GM18907 (cell line): ENCODE results near the gene CDKN3.

Source experiments
- ATAC-seq: cut with Tn5 transposase; IDR thresholded peaks from one replicate; pipeline ENCODE4 v1.9.1; 2021; ENCODE audit warnings: mild to moderate bottlenecking, moderate library complexity; ENCODE audit not compliant: unreplicated experiment

Gene CDKN3, protein sequence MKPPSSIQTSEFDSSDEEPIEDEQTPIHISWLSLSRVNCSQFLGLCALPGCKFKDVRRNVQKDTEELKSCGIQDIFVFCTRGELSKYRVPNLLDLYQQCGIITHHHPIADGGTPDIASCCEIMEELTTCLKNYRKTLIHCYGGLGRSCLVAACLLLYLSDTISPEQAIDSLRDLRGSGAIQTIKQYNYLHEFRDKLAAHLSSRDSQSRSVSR

DNA sequence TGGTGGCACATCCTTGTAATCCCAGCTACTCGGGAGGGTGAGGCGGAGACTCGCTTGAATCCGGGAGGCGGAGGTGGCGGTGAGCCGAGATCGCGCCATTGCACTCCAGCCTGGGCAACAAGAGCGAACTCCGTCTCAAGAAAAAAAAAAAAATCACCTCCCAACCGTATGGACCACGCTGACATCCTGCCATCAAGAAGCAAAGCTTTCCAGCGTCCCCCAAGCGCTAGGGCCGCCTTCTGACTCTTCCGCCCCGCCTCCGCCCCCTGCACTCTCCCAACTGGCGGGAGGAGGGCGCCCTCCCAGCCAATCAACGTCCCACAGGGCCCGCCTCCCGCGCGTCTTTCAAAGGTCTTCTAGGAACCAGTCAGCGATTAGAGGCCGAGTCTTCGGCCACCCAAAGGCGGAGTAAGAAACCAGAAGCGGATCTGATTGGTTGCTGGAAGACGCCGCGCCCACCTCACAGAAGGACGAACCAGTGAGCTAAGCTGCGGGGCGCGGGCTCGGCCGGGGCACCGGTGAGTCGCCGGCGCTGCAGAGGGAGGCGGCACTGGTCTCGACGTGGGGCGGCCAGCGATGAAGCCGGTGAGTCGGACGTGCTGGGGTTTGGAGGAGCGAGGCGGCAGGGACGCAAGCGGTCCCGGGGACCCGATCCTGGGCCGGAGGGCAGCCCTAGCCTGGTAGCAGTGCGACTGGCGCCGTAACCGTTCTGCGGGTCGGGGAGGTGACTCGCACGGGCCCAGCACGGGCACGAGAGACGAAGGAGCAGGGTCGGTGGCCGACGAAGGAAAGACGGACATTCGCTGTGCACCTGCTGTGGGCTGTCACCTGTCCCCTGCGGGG is at the start of gene CDKN3:
TSS of gene CDKN3 (plus strand) at position 515 of the 843 bp plus-strand sequence. CDS start at position 577, 62 bp downstream.
- peak; percentile 97 for ATAC-seq

DNA sequence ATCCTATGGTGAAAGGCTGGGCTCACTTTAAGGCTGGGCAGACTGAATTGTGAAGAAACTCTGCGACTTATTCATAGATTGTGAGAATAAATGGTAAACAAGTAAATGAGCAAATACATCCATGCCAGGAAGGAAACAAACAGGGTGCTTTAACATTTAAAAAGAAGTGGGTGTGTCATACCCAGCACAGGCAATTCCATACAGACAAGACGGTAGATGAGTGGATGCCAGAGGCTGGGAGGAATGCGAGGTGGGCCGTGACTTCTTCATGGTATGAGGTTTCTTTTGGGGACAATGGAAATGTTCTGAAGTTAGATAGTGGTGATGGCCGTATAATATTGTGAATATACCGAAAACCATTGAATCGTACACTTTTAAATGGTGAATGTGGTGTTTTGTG is 49.8 kb upstream of the CDKN3 start:
- no peak for ATAC-seq

DNA sequence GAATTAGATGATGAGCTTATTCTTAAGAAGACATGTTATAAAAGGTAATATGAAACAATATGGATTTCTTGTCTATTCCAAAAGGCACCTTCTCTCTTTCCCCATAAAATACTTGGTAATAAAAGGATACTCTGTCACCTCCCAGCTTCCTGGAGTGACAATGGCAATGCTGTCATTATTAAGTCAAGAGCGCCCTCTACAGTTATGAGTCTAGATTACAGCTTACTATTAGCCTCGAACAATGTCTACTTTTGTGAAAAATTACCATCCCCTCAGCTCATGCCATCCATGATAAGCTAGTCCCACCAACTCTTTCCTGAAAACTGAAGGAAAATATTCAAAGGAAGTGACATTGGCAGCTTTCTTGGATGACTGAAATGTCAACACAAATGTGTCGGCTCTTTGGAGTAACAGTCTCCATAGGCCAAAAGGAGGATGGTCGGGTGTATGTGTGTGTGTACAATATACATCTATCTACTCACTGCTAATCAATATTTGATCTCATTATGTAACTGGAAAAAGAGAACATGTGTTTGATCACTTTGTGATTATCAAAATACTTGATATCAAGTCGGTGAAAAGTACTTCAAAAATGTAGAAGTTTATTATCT is 48.7 kb upstream of the CDKN3 start:
- peak; percentile 51 for ATAC-seq

DNA sequence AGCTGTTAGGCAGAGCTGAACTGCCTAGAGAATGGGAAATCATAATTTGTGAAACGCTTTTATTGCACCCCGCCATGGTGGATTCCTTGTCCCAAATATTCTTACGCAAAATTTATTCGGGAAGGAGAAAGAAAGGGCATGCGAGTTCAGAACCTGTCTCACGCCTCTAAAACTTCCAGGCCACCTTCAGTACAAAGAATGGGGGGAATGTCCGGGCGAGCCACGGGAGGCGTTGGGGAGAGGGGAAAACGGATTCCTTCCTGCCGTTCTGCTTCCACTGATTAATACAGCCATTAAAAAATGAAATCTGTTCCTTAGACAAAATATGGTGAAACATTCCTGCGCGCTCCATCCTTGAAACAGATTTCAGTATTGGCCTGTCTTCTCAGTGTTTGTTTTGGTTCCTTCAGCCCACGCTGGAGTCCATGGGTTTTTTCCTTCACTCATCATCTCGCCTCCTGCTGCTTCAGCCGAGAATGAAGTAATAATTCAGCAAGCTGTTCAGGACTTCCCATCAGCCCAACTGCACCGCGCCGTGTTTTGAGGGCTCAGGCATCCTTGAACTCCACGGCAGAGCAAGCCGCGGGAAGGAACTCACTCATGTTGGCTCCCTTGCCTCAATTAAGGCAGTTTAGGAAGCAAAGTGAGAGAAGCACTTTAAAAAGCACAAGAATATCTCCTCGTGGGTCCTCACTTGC is 47.7 kb upstream of the CDKN3 start:
- no peak for ATAC-seq

DNA sequence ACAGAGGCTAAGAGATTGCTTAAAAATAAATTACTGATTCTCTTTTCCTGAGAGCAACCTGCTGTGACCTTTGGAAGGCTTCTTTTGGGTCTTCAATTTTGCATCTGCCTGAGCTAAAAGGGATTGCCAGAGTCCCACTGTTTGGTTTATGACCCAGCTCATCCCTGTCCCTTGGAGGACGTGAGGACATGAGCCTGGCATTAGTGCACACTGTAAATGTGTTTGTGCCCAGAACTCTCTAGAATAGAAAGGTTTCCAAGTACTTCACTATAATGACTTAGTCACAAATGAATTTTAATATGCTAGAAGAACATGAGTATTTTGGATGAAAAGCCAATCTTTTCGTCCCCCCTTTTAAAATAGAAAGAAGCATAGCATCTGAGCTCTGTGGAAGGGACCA is 47.1 kb upstream of the CDKN3 start:
- no peak for ATAC-seq

DNA sequence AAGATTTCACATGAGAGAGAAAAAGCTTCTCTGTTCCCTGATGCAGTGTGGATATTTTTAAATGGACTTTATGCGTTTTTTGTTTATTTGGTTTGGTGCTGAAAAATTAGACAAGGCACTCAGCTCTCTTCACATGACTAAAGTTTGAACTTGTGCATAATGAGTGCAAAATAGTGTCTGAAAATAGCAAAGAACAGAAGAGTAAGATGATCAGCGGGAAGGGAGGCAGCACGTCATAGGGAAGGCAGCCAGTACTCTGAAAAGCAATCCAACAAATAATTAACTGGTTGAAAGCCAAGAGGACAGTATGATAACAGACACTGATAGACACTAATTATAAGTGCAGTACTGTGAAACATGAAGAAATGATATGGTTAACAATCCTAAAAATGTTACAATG is 46.6 kb upstream of the CDKN3 start:
- ATAC-seq = no peak

DNA sequence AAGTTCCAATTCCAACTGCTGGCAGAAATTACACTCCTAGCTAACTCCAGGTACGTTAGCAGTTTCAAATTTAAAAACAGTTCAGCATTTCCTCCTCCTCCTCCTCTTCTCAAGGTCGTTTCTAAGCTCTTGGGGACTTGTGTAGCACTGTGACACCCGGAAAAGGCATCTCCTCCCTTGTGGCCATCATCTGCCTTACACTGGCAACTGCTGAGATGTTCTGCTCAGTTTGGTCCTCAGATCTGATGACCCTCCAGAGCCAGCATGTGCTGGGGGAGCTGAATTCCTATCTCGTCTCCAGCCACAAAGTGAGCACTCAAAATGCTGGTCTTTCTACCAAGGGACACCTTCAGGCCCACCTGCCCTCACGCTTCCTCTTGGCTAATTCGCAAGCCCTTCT is 43.5 kb upstream of the CDKN3 start:
- no peak for ATAC-seq

DNA sequence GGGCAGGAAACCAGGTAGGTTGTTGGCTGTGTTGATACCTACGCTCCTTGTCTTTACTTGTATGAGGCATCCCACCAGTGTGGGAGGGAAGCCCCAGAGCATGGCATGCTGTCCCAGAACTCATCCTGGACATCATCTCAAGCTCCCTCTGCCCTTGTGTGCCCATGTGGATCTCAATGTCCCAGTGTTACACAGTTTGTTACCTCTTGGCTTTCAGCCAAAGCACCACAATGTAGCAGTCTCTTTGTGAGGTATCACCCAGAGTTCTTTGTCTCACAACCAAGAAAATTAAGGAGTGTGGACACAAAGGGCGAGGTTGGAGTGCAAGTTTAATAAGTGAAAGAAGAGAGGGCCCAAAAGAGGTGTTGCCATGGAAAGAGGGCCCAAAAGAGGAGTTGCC is 43.1 kb upstream of the CDKN3 start:
- ATAC-seq = no peak

DNA sequence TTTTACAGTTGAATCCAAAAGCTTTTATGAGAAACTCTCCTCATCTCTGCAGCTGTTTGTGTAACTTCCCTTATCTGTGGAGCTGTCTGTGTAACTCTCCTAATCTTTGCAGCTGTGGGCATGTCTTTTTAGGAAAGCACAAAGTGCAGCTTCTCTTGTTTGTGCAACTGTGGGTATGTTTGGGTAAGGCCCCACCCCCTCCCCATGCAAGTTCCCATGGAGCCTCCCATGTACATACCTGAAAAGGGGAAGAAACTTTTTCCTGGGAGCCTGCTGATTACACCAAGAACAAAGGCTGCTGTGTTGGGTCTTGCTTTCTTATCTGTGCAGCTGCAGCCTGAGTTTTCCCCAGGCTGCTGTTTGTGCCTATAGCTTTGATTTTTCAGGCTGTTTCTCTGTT is 42.7 kb upstream of the CDKN3 start:
- no peak for ATAC-seq

DNA sequence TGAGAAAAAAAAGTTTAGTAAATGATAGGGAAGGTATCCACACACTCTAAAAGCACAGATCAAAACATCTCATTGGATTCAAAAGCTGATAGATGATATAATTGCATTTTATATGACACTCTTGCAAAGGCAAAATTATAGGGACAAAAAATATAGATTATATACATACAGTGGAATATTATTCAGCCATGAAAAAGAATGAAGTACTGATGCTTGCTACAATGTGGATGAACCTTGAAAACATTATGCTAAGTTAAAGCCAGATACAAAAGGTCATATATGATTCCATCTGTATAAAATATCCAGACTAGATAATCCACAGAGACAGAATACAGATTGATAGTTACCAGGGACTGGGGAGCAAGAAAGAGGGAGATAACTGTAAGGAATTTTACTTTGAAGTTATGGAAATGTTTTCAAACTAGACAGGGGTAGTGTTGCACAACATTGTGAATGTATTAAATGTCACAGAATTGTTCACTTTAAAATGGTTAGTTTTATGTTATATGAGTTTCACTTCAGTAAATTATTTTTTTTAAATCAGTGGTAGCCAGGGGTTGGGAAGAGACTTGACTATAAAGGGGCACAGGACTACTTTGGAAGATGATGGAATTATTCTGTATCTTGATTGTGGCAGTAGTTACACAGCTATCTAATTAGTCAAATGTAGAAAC is 41.7 kb upstream of the CDKN3 start:
- no peak for ATAC-seq

DNA sequence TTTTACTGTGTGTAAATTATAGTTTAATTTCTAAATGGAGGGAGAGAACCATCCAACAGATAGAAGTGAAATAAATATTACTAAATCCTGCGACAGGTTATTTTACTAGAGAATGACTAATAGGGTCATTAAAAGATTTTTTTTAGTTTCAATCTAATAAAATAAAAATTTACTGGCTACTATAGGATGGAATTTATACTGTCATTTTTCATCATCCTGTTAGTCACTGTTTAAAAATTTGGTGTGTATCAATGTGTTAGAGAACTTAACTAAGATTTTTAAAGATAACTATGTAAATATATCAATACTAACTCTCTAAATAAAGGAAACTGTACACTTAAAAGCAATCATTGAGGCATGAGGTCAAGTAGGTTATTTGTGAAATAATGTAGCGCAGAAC is 41.1 kb upstream of the CDKN3 start:
- no peak for ATAC-seq

DNA sequence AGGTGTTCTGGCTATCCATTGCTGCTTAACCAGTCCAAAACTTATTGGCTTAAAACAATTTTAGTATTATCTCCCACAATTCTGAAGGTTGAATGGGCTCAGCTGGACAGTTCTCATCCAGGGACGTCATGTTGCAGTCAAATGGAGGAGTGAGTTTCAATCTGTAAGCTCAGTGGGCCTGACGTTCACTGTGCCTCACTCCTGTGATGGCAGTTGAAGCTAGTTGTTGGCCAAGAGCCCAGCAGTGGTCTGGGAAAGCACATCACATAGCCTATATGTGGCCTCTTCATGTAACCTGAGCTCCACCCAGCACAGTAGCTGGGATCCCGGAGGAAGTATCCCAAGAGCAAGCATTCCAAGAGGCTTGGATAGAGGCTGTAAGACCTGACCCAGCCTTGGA is 40.6 kb upstream of the CDKN3 start:
- no peak for ATAC-seq

DNA sequence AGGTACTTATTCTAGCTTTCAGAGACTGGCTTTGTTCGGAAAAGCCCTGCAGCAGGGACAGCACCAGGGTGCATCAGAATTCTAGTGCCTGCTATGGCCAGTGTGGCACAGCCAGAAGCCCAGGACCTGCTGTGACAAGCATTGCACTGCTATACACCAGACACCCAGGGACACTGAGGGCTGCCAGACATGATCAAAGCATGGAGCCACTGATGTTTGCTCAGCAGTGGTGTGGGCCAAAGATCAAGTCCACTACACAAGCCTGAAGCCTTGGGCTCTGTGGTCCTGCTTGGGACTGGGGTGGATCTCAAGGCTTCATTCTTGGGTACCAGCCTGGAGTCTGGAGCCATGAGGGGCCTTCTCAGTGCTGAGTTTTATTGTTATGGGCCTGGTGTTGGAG is 36.1 kb upstream of the CDKN3 start:
- ATAC-seq = no peak

DNA sequence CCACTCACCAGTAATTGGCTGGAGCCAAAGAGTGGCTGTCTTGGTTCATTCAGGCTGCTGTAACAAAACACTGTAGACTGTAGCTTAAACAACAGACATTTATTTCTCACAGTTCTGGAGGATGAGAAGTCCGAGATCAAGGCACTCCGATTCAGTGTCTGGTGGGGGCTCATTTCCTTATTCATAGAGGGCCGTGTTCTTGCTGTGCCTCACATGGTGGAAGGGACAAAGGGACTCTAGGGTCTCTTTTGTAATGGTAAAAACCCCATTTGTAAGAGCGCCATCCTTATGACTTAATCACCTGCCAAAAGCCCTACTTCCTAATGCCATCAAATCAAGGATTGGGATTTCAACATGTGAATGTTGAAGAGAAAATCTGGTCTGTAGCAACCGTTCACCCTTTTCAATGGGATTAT is 34.7 kb upstream of the CDKN3 start:
- ATAC-seq = no peak

DNA sequence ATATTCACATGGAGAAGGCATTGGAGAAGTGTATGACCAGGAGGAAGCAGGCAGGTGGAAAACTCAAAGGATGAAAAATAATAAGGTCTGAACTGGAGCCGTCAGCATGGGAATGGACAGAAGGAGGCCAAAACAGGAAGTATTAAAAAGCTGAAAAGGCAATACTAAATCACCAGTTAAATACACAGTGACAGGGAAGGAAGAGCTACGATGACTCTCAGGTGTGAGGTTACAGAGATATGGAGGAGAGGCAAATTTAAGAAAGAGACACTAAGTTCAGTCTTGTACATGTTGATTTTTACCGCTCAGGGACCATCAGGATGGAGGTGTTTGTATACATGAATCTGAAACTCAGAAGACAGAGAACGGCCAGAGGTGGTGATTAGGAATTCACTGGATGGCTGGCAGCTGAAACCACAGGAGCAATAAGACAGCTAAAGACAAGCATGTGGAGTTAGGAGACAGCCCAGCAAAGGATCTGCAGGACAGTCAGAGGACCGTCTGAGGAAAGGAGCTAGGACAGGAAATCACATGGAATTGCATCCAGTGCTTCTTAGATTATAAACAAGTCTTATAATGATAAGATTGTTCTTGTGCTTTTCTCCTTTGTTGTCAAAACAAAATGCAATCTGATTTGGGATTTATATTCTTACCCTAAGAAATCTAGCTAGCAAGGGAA is 33.9 kb upstream of the CDKN3 start:
- ATAC-seq = no peak

DNA sequence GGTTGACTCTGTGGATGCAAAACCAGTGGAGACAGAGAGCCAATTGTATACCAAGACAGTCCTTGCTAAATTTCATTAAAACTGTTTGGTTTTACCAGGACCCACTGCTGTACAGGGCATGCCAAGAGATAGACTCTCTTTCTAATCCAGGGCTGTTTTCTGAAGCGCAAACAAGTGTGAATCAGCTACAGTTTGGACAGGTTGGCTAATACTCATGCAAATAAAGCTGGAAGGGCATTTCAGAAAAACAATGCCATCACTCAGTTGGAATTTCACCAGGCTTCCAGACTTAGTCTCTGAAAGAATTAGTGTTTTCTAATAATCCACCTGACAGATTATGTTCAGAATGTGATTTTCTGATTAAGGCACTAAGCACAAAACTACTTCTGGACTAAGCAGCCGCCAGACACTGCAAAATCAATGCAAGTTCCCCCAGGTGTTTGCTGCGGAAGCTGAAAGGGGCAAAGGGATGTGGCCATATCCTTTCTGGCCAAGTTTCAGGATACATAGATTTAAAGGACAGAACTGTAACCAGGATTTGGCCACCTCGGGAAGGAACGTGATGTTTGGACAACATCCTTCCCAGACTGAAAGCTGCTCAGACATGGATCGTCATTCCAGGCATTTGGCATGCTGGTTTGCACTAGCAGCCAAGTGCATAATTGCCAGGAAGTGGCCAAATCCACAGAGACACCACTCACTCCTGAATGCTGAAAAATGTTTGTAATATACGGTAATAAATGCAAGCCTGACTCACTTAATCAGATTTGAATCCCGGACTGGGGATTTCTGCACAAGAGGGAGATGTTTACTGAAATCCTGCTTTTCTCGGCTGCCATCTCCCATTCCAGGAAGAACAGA is 32.0 kb upstream of the CDKN3 start:
- no peak for ATAC-seq

DNA sequence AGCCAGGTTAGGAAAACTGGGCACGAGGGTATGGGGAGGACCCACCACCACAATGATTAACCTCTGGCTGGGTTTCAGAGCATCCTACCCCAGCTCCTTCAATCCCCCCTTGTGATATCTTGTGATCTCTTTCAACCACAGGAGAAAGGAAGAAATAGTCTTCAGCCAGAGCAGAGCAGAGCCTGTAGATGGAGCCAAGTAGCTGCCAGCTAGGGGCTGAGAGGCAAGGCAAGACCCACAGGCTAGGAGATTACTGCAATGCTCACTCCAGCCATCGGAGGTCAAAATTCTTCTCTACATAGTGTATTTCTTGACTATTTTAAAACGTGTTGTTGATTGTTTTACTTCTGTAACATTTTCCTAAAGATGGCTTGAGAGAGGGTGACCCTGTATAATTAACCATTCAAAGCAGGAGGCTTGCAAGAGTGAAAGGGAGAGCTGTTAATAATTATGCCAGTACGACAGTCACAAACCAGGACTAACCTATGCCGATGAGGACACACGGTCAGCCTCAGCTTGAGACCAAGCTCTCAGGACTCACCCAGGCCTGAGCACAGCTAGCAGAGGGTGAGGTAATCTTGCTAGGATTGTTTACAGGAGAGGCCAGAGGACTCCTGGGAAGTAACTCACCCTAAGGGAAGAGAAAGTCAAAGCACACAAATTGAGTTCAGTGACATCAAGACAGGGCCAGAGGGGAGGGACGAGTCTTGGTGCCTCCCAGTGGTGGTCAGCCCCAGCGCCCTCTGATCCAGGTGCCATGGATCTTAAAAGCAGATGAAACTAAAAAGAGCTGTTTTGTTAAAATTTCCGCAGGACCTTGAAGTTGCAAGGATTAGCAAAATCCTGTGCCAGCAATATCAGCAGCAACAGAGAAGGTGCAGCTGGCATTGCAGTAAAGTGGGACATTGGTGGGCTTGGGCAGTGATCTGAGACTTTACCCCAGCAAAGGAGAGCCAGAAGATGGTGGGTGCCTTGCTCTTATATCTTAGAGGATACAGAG is 29.8 kb upstream of the CDKN3 start:
- peak; percentile 54 for ATAC-seq

DNA sequence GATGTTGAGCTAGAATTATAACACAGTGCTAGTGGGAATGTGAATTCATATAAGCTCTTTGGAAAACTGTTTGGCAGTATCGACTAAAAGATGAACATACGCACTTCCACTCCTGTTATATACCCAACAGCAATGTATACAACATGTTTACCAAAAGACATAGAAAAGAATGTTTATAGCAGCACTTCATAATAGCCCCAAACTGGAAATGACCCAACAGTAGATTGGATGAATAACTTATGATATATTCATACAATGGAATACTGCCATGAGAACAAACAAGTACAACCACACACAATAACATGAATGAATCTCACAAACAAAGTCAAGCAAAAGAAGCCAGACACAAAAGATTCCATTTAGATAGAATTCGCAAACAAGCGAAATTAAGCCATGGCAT is 28.5 kb upstream of the CDKN3 start:
- no peak for ATAC-seq
